Thyroid gland (tissue), 4 donors: Measurements from ENCODE around the gene MAPK1.

Experiments used
- POLR2A ChIP-seq, 2 donors: fragments of 450-650 bp; IDR thresholded peaks; one replicate each; pipeline ENCODE4 v1.6.1; 2017; ENCODE audit warnings: antibody characterized with exemption in 2 of 2, mild to moderate bottlenecking in 2 of 2, moderate library complexity in 1 of 2
- TF ChIP-seq, protein P1 (sequence below), 6 experiments: fragments of 200-600 bp in 3 of 6; fragments of 450-650 bp in 3 of 6; sonication (generic) in 3 of 6; IDR thresholded peaks; one replicate each; pipeline ENCODE4 v1.5.1; 2016 to 2019; ENCODE audit warnings: antibody characterized with exemption in 6 of 6, mild to moderate bottlenecking in 2 of 6, inconsistent platforms in 1 of 6, moderate library complexity in 1 of 6

DNA sequence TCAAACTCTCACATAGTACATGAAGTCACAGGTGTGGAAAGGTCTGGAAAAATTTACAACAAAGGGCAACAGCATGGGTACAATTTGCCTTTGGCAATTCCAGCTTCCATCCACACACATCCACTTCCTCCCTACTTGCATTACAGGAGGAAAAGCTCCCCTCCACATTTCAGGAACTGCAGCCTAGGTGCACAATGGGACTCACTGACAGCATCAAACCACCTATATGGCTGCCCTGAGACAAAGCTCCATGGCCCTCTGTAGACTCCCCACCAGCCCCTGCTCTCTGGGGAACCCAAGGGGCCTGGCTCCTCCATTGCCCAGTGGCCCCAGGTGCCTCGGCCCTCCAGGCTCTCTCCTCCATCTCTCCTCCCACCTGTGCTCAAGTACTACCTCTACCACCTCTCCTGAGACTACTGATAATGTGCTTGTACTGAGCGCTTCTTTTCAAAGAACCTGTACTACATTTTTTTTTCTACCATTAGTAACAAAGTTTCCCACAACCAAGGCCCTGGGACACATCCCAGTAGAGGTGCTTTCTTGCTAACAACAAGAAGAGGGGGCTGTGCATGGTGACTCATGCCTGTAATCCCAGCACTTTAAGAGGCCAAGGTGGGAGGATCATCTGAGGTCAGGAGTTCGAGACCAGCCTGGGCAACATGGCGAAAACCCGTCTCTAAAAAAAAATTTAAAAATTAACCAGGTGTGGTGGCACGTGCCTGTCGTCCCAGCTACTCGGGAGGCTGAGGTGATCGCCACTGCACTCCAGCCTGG is 136.7 kb downstream of the MAPK1 start:
- TF ChIP-seq, protein P1, sequence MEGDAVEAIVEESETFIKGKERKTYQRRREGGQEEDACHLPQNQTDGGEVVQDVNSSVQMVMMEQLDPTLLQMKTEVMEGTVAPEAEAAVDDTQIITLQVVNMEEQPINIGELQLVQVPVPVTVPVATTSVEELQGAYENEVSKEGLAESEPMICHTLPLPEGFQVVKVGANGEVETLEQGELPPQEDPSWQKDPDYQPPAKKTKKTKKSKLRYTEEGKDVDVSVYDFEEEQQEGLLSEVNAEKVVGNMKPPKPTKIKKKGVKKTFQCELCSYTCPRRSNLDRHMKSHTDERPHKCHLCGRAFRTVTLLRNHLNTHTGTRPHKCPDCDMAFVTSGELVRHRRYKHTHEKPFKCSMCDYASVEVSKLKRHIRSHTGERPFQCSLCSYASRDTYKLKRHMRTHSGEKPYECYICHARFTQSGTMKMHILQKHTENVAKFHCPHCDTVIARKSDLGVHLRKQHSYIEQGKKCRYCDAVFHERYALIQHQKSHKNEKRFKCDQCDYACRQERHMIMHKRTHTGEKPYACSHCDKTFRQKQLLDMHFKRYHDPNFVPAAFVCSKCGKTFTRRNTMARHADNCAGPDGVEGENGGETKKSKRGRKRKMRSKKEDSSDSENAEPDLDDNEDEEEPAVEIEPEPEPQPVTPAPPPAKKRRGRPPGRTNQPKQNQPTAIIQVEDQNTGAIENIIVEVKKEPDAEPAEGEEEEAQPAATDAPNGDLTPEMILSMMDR (IDR thresholded peaks at IDR 0.05) = no peak
- no peak for TF ChIP-seq POLR2A (IDR thresholded peaks at IDR 0.05)
